Activated B cell treated with CpG ODN at 0.5 μM for 24 hours (primary cell): Measurements from ENCODE around the gene TUBB8B. TPM values are rescaled to one million over a fixed set of nuclear protein-coding genes. Genes with fewer than 3 reads are reported as not detected.
"Not testable (repeated sequence)": the region's sequence is repeated elsewhere in the genome, so short reads cannot be mapped to it uniquely, and the experiment has no call there.

Experiments
- ATAC-seq: fragments of 200-7000 bp; cut with Tn5 transposase; one replicate; pipeline ENCODE4 v1.10.0; 2021; ENCODE audit warnings: low read depth, mild to moderate bottlenecking, moderate library complexity
- CTCF ChIA-PET: fragments of 350-600 bp; sonication (Branson Sonifier 250); formaldehyde crosslinking; loops from one replicate; lab custom pipeline; 2021; ENCODE audit warnings: antibody characterized with exemption; lab: Charles Lee
- POLR2A ChIA-PET: fragments of 350-600 bp; sonication (Branson Sonifier 250); formaldehyde crosslinking; loops from one replicate; lab custom pipeline; 2021; ENCODE audit warnings: antibody characterized with exemption; lab: Charles Lee
- DNase-seq: peaks from one replicate; pipeline ENCODE4 v3.0.0; 2022
- H3K27ac Mint-ChIP-seq: one replicate; pipeline ENCODE4 v1.8.0; 2020; ENCODE audit warnings: mixed read lengths
- H3K27me3 Mint-ChIP-seq: one replicate; pipeline ENCODE4 v1.8.0; 2021; ENCODE audit warnings: mixed read lengths
- H3K36me3 Mint-ChIP-seq: one replicate; pipeline ENCODE4 v1.8.0; 2021; ENCODE audit warnings: low read depth, mixed read lengths
- H3K4me1 Mint-ChIP-seq: one replicate; pipeline ENCODE4 v1.8.0; 2021; ENCODE audit warnings: mixed read lengths
- H3K4me3 Mint-ChIP-seq: one replicate; pipeline ENCODE4 v1.8.0; 2020; ENCODE audit warnings: mild to moderate bottlenecking, mixed read lengths
- H3K9me3 Mint-ChIP-seq: one replicate; pipeline ENCODE4 v1.8.0; 2020; ENCODE audit warnings: mixed read lengths
- intact Hi-C: fragments of 100-400 bp; cut with micrococcal nuclease; formaldehyde crosslinking; loops from one replicate; pipeline ENCODE4 v1.15.1; 2024
- total RNA-seq: library from RNA; stranded (reverse); gene quantifications from 2 replicates; pipeline ENCODE4 v1.2.3, GENCODE V29; 2022

TUBB8B gene
- total RNA-seq: 0.22 TPM in 1 of 2 replicates, not detected in the other

GRCh38 chr18:49176-49665 is at the start of gene TUBB8B:
TUBB8B (minus strand) TSS chr18:49615; CDS start chr18:49557, 58 bp downstream.
- H3K4me3 Mint-ChIP-seq, H3K36me3 Mint-ChIP-seq, intact Hi-C loops, DNase-seq, H3K9me3 Mint-ChIP-seq, CTCF ChIA-PET, H3K27me3 Mint-ChIP-seq, POLR2A ChIA-PET, ATAC-seq, H3K27ac Mint-ChIP-seq, H3K4me1 Mint-ChIP-seq: not testable (repeated sequence)

GRCh38 chr18:97252-97914 is 48.0 kb upstream of the TUBB8B start:
- H3K4me1 Mint-ChIP-seq, H3K9me3 Mint-ChIP-seq, H3K27me3 Mint-ChIP-seq, POLR2A ChIA-PET, intact Hi-C loops, H3K27ac Mint-ChIP-seq, H3K36me3 Mint-ChIP-seq, CTCF ChIA-PET, ATAC-seq, DNase-seq, H3K4me3 Mint-ChIP-seq: not testable (repeated sequence)

- H3K27ac Mint-ChIP-seq, DNase-seq, intact Hi-C loops, H3K9me3 Mint-ChIP-seq, H3K36me3 Mint-ChIP-seq, POLR2A ChIA-PET, H3K27me3 Mint-ChIP-seq, CTCF ChIA-PET, ATAC-seq, H3K4me3 Mint-ChIP-seq, H3K4me1 Mint-ChIP-seq: not testable (repeated sequence)
Observed at GRCh38 chr18:96767-97131, 47.3 kb upstream of the TUBB8B start.

- H3K4me1 Mint-ChIP-seq, H3K36me3 Mint-ChIP-seq, H3K27ac Mint-ChIP-seq, POLR2A ChIA-PET, DNase-seq, H3K9me3 Mint-ChIP-seq, H3K4me3 Mint-ChIP-seq, H3K27me3 Mint-ChIP-seq, CTCF ChIA-PET, intact Hi-C loops: not testable (repeated sequence)
- ATAC-seq: peak; percentile 42
Observed at GRCh38 chr18:96101-96766, 46.8 kb upstream of the TUBB8B start.

- H3K4me3 Mint-ChIP-seq, ATAC-seq, intact Hi-C loops, POLR2A ChIA-PET, DNase-seq, H3K27ac Mint-ChIP-seq, H3K36me3 Mint-ChIP-seq, H3K4me1 Mint-ChIP-seq, H3K27me3 Mint-ChIP-seq, H3K9me3 Mint-ChIP-seq, CTCF ChIA-PET: not testable (repeated sequence)
Observed at GRCh38 chr18:95580-95979, 46.2 kb upstream of the TUBB8B start.

GRCh38 chr18:93897-94408 is 44.5 kb upstream of the TUBB8B start:
- POLR2A ChIA-PET, H3K36me3 Mint-ChIP-seq, H3K27ac Mint-ChIP-seq, H3K4me3 Mint-ChIP-seq, H3K9me3 Mint-ChIP-seq, H3K4me1 Mint-ChIP-seq, intact Hi-C loops, ATAC-seq, H3K27me3 Mint-ChIP-seq, DNase-seq, CTCF ChIA-PET: not testable (repeated sequence)

GRCh38 chr18:91561-91960 is 42.1 kb upstream of the TUBB8B start:
- CTCF ChIA-PET, H3K9me3 Mint-ChIP-seq, H3K4me3 Mint-ChIP-seq, POLR2A ChIA-PET, H3K27ac Mint-ChIP-seq, DNase-seq, intact Hi-C loops, ATAC-seq, H3K36me3 Mint-ChIP-seq, H3K27me3 Mint-ChIP-seq, H3K4me1 Mint-ChIP-seq: not testable (repeated sequence)

- DNase-seq, H3K27me3 Mint-ChIP-seq, H3K27ac Mint-ChIP-seq, H3K4me1 Mint-ChIP-seq, ATAC-seq, H3K36me3 Mint-ChIP-seq, intact Hi-C loops, H3K4me3 Mint-ChIP-seq, CTCF ChIA-PET, POLR2A ChIA-PET, H3K9me3 Mint-ChIP-seq: not testable (repeated sequence)
Observed at GRCh38 chr18:90396-91193, 41.2 kb upstream of the TUBB8B start.

- H3K4me3 Mint-ChIP-seq, H3K4me1 Mint-ChIP-seq, POLR2A ChIA-PET, H3K27me3 Mint-ChIP-seq, H3K9me3 Mint-ChIP-seq, intact Hi-C loops, H3K36me3 Mint-ChIP-seq, CTCF ChIA-PET, ATAC-seq, DNase-seq, H3K27ac Mint-ChIP-seq: not testable (repeated sequence)
Observed at GRCh38 chr18:89124-89523, 39.7 kb upstream of the TUBB8B start.

- POLR2A ChIA-PET, intact Hi-C loops, ATAC-seq, CTCF ChIA-PET, H3K9me3 Mint-ChIP-seq, H3K27me3 Mint-ChIP-seq, H3K27ac Mint-ChIP-seq, H3K4me3 Mint-ChIP-seq, H3K4me1 Mint-ChIP-seq, DNase-seq, H3K36me3 Mint-ChIP-seq: not testable (repeated sequence)
Observed at GRCh38 chr18:84801-85200, 35.4 kb upstream of the TUBB8B start.

GRCh38 chr18:82626-83209 is 33.3 kb upstream of the TUBB8B start:
- H3K9me3 Mint-ChIP-seq, H3K4me1 Mint-ChIP-seq, POLR2A ChIA-PET, H3K27me3 Mint-ChIP-seq, H3K36me3 Mint-ChIP-seq, intact Hi-C loops, CTCF ChIA-PET, H3K27ac Mint-ChIP-seq, H3K4me3 Mint-ChIP-seq, DNase-seq, ATAC-seq: not testable (repeated sequence)
